MCF 10A (cell line): ENCODE results near the gene PICK1. TPM values are rescaled to one million over a fixed set of nuclear protein-coding genes. Genes with fewer than 3 reads are reported as not detected.

Experiments
- BruUV-seq: library from RNA; stranded (reverse); fragments of 400-500 nt; replicated peaks from 2 replicates; lab custom pipeline; 2021; lab: Mats Ljungman, UMichigan
- CTCF ChIA-PET: fragments of 300-600 bp; sonication (Branson Sonifier 250); formaldehyde crosslinking; extraction: SDS; loops from one replicate; lab custom pipeline; 2021; ENCODE audit warnings: antibody characterized with exemption, inconsistent platforms; lab: Yijun Ruan, JAX
- POLR2A ChIA-PET: fragments of 300-600, 350-650 bp; sonication (Branson Sonifier 250); formaldehyde crosslinking; extraction: SDS; loops from one replicate; lab custom pipeline; 2020; ENCODE audit warnings: antibody characterized with exemption, inconsistent platforms; lab: Yijun Ruan, JAX
- DNase-seq: peaks from one replicate; pipeline ENCODE4 v3.0.0-alpha.2; 2018; ENCODE audit not compliant: unreplicated experiment
- H3K27ac Mint-ChIP-seq: one replicate; pipeline ENCODE4 v1.8.0; 2022; ENCODE audit warnings: mild to moderate bottlenecking, low read depth, mixed read lengths; ENCODE audit not compliant: unreplicated experiment
- H3K27me3 Mint-ChIP-seq: one replicate; pipeline ENCODE4 v1.8.0; 2022; ENCODE audit warnings: mixed read lengths; ENCODE audit not compliant: insufficient read depth, unreplicated experiment
- H3K36me3 Mint-ChIP-seq: one replicate; pipeline ENCODE4 v1.8.0; 2022; ENCODE audit warnings: mild to moderate bottlenecking, moderate library complexity, mixed read lengths; ENCODE audit not compliant: insufficient read depth, unreplicated experiment
- H3K4me1 Mint-ChIP-seq: one replicate; pipeline ENCODE4 v1.8.0; 2022; ENCODE audit warnings: mixed read lengths; ENCODE audit not compliant: insufficient read depth, unreplicated experiment
- H3K4me3 Mint-ChIP-seq: one replicate; pipeline ENCODE4 v1.8.0; 2022; ENCODE audit warnings: mild to moderate bottlenecking, moderate library complexity, mixed read lengths; ENCODE audit not compliant: unreplicated experiment
- H3K9me3 Mint-ChIP-seq: one replicate; pipeline ENCODE4 v1.8.0; 2022; ENCODE audit warnings: mixed read lengths; ENCODE audit not compliant: unreplicated experiment
- CTCF ChIP-seq: fragments of 200-600 bp; IDR thresholded peaks from one replicate; pipeline ENCODE4 v1.8.0; 2022; ENCODE audit warnings: antibody characterized with exemption, mild to moderate bottlenecking; ENCODE audit not compliant: unreplicated experiment
- intact Hi-C: fragments of 100-400 bp; cut with micrococcal nuclease; formaldehyde crosslinking; loops from 2 replicates; pipeline ENCODE4 v1.14.1; 2022
- total RNA-seq: library from RNA; stranded (reverse); gene quantifications from 2 replicates; pipeline ENCODE4 v1.2.3, GENCODE V29; 2022

The PICK1 gene
- total RNA-seq, 1 experiment from 2014 or later: 40.6 TPM

GRCh38 chr22:38031491-38031890, 25.7 kb upstream of the PICK1 start:
- intact Hi-C loops: no loop called here
- no peaks in the 10 kb centered on the region for H3K9me3 Mint-ChIP-seq
- H3K4me3 Mint-ChIP-seq: no peak overlapping the region
- no peaks in the 10 kb centered on the region for H3K27me3 Mint-ChIP-seq
- H3K27ac Mint-ChIP-seq: no peak overlapping the region
- DNase-seq: no peak
- H3K4me1 Mint-ChIP-seq: peaks cover 24% of the 10 kb centered on the region
- peaks cover 4% of the 10 kb centered on the region for H3K36me3 Mint-ChIP-seq
- BruUV-seq: no TSS peak
- CTCF ChIA-PET: no interaction called here
- POLR2A ChIA-PET: no interaction called here
- TF ChIP-seq CTCF: no peak

GRCh38 chr22:38032681-38033521, 24.3 kb upstream of the PICK1 start:
- ChIA-PET CTCF (no interaction called here), POLR2A (no interaction called here)
- H3K4me1 Mint-ChIP-seq: peaks cover 24% of the 10 kb centered on the region
- intact Hi-C loops: no loop called here
- no peak overlapping the region for H3K27ac Mint-ChIP-seq
- no peak overlapping the region for H3K4me3 Mint-ChIP-seq
- TF ChIP-seq CTCF: no peak
- H3K36me3 Mint-ChIP-seq: peaks cover 4% of the 10 kb centered on the region
- peak; percentile 62 for DNase-seq
- H3K9me3 Mint-ChIP-seq: no peaks in the 10 kb centered on the region
- no peaks in the 10 kb centered on the region for H3K27me3 Mint-ChIP-seq
- no TSS peak for BruUV-seq

GRCh38 chr22:38033522-38034277, 23.5 kb upstream of the PICK1 start:
- peaks cover 4% of the 10 kb centered on the region for H3K36me3 Mint-ChIP-seq
- POLR2A ChIA-PET: interaction anchor here (0.6 to 1.7 kb wide), 5 partner anchors 24 to 471 kb away, joined by 3 to 5 read pairs (median 3); partner anchors contain the start of gene PICK1
- no peak for DNase-seq
- no TSS peak for BruUV-seq
- no peak overlapping the region for H3K4me3 Mint-ChIP-seq
- intact Hi-C loops: no loop called here
- no peak for TF ChIP-seq CTCF
- H3K27me3 Mint-ChIP-seq: no peaks in the 10 kb centered on the region
- H3K9me3 Mint-ChIP-seq: no peaks in the 10 kb centered on the region
- CTCF ChIA-PET: interaction anchor here (0.5 to 0.8 kb wide), 2 partner anchors 18 to 80 kb away, joined by 3 read pairs; no protein-coding TSS in a partner anchor
- no peak overlapping the region for H3K27ac Mint-ChIP-seq
- peaks cover 24% of the 10 kb centered on the region for H3K4me1 Mint-ChIP-seq
